Ascending aorta (tissue), 2 donors: ENCODE results near the gene SLAIN2. TPM values are rescaled to one million over a fixed set of nuclear protein-coding genes. Genes with fewer than 3 reads are reported as not detected.

Experiments used
- DNase-seq, 2 donors: peaks; one replicate each; pipeline ENCODE4 v3.0.0-alpha.2; 2019; ENCODE audit warnings: low spot score in 2 of 2
- H3K27ac ChIP-seq, 2 donors: fragments of 200-600 bp; sonication (generic); one replicate each; pipeline ENCODE4 v1.5.1; 2016 to 2017; ENCODE audit warnings: mild to moderate bottlenecking in 1 of 2
- H3K27me3 ChIP-seq: fragments of 200-600 bp; sonication (generic); one replicate; pipeline ENCODE4 v1.5.1; 2017
- H3K36me3 ChIP-seq, 2 donors: fragments of 200-600 bp; sonication (generic); one replicate each; pipeline ENCODE4 v1.5.1; 2016
- H3K4me1 ChIP-seq, 2 donors: fragments of 200-600 bp; sonication (generic); one replicate each; pipeline ENCODE4 v1.5.1; 2016 to 2017; ENCODE audit warnings: mild to moderate bottlenecking in 1 of 2
- H3K4me3 ChIP-seq, 2 donors: fragments of 200-600 bp; sonication (generic); one replicate each; pipeline ENCODE4 v1.5.1; 2016 to 2017; ENCODE audit warnings: mild to moderate bottlenecking in 1 of 2
- H3K9me3 ChIP-seq, 2 donors: fragments of 200-600 bp; sonication (generic); one replicate each; pipeline ENCODE4 v1.5.1; 2016
- CTCF ChIP-seq, 3 experiments: fragments of 200-600 bp in 2 of 3; fragments of 450-650 bp in 1 of 3; sonication (generic) in 2 of 3; IDR thresholded peaks; one replicate each; pipeline ENCODE4 v1.5.1; 2016 to 2019; ENCODE audit warnings: antibody characterized with exemption in 3 of 3, mild to moderate bottlenecking in 1 of 3, moderate library complexity in 1 of 3
- intact Hi-C: fragments of 100-400 bp; cut with DNase I; formaldehyde crosslinking; loops from one replicate; pipeline ENCODE4 v1.15.1; 2023
- total RNA-seq: library from RNA; depleted of rRNA; stranded (reverse); fragments of >200 nt; gene quantifications from one replicate; pipeline ENCODE4 v1.1.0, GENCODE V29; 2016

Gene SLAIN2
- total RNA-seq, 1 donor from 2014 or later, result 26.3 TPM

DNA sequence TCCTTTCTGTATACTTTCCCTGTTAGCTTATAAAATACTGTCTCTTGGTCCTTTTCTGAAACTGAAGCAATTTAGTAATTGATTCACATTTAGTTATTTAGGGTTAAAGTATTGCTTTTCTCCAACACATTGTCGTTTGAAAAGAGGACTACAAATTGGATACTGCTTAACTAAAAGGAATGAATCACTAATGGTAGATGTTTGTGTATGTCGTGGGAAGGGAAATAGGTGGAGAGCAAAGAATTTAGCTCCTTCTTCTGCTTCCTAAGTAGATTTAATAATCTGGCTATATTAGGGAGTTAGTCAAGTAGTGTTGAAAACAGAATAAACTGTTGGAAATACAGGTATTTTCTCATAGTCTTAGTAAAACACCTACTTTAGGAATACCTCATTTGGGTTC lies 27.9 kb downstream of the SLAIN2 start:
- no peaks in the 10 kb centered on the region for H3K27me3 ChIP-seq
- H3K4me1 ChIP-seq, result peaks cover 0 to 8% of the 10 kb centered on the region in 2 donors
- no peak overlapping the region for H3K4me3 ChIP-seq
- no peak for TF ChIP-seq CTCF (IDR thresholded peaks at IDR 0.05)
- intact Hi-C loops, result no loop called here
- no peak overlapping the region for H3K27ac ChIP-seq
- DNase-seq, result no peak
- no peaks in the 10 kb centered on the region for H3K36me3 ChIP-seq
- H3K9me3 ChIP-seq, result no peaks in the 10 kb centered on the region

GRCh38 chr4:48369771-48370170 lies 28.4 kb downstream of the SLAIN2 start:
- H3K9me3 ChIP-seq, result no peaks in the 10 kb centered on the region
- TF ChIP-seq CTCF (IDR thresholded peaks at IDR 0.05), result no peak
- H3K27ac ChIP-seq, result no peak overlapping the region
- no peak for DNase-seq
- no peaks in the 10 kb centered on the region for H3K36me3 ChIP-seq
- no peaks in the 10 kb centered on the region for H3K27me3 ChIP-seq
- no peak overlapping the region for H3K4me3 ChIP-seq
- H3K4me1 ChIP-seq, result peaks cover 0 to 8% of the 10 kb centered on the region in 2 donors
- intact Hi-C loops, result no loop called here

DNA sequence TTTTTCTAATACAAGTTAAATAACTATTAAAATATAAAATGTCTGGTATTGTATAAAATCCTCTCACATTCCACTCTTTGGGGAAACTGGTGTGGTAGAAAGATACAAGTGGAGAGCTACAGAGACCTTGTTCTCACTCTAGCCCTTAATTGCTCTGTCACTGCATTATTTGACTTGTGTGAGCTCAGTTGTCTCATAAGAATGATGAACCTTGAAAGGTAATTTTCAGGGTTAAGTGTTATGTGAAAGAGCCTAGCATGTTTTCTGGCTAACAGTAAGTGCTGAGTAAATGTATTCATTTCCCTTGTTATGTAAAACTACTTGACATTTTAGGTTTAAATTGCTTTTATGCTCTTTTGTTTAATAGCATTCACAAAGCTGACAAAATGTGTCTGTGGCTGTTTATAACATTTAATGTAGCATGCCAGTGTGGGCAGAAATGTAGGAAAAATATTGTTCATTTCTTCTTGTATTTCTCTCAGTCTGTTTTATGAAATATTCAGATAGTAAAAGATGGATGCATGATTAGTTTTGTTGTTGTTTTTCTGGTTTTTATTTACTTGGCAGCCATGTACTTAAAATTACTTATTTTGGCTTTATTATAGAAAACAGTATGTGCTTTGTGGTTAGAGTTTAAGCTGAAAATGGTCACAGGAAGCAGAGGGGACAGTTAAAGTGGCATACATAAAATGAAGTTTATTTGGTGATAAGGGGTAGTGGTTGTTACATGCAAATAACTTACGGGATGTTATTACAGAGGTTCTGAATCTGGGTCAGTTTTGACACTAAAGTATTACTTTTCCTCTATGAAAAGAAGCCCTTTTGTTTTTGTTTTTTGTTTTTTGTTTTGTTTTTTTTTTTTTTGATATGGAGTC lies 29.2 kb downstream of the SLAIN2 start:
- H3K36me3 ChIP-seq, result no peaks in the 10 kb centered on the region
- DNase-seq, result no peak
- H3K27ac ChIP-seq, result no peak overlapping the region
- TF ChIP-seq CTCF (IDR thresholded peaks at IDR 0.05), result no peak
- intact Hi-C loops, result no loop called here
- H3K9me3 ChIP-seq, result no peaks in the 10 kb centered on the region
- no peaks in the 10 kb centered on the region for H3K27me3 ChIP-seq
- peaks cover 0 to 8% of the 10 kb centered on the region in 2 donors for H3K4me1 ChIP-seq
- H3K4me3 ChIP-seq, result no peak overlapping the region

- H3K27ac ChIP-seq, result no peak overlapping the region
- TF ChIP-seq CTCF (IDR thresholded peaks at IDR 0.05), result no peak
- intact Hi-C loops, result no loop called here
- H3K4me1 ChIP-seq, result peaks cover 0 to 8% of the 10 kb centered on the region in 2 donors
- no peaks in the 10 kb centered on the region for H3K36me3 ChIP-seq
- no peaks in the 10 kb centered on the region for H3K9me3 ChIP-seq
- H3K4me3 ChIP-seq, result no peak overlapping the region
- no peak for DNase-seq
- no peaks in the 10 kb centered on the region for H3K27me3 ChIP-seq
Observed at GRCh38 chr4:48372272-48372671, 30.9 kb downstream of the SLAIN2 start.

GRCh38 chr4:48375651-48376304 lies 34.4 kb downstream of the SLAIN2 start:
- H3K4me3 ChIP-seq, result no peak overlapping the region
- no peaks in the 10 kb centered on the region for H3K4me1 ChIP-seq
- DNase-seq, result no peak
- no peaks in the 10 kb centered on the region for H3K27me3 ChIP-seq
- H3K9me3 ChIP-seq, result no peaks in the 10 kb centered on the region
- no peak for TF ChIP-seq CTCF (IDR thresholded peaks at IDR 0.05)
- intact Hi-C loops, result no loop called here
- no peak overlapping the region for H3K27ac ChIP-seq
- peaks cover 0 to 2% of the 10 kb centered on the region in 2 donors for H3K36me3 ChIP-seq
